ENCODE measurements around the gene PRIM2.
A peak's percentile ranks its signal among the peaks of the same experiment; 100 is the strongest.
"Not testable (repeated sequence)": the region's sequence is repeated elsewhere in the genome, so short reads cannot be mapped to it uniquely, and the experiment has no call there.

Gene PRIM2

DNA sequence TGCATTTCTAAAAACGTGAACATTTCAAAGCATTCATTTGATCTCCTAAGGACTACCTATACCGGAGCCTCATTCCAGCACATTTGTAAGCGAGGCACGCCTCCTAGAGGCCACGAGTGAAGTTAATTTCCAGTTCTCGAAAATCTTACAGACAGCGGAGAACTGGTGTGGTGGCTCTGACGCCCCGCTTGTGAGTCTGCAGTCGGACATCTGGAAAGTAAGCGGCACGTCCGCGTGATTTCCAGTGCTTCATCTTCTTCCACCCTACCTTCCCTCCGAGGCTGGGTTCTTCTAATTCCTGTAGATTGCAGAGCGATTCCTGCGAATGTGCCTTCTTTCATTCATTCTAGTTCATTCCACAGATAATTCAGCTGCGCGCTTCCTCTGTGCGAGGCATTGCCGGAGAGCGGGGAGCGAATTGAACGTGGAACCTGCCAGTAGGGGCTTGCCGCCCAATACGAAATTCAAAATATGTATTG lies 810 bp upstream of the PRIM2 start:
- no peak for TF ChIP-seq ZFX (IDR thresholded peaks at IDR 0.05; ENCODE audit: borderline replicate concordance)
- TF ChIP-seq, protein P1, sequence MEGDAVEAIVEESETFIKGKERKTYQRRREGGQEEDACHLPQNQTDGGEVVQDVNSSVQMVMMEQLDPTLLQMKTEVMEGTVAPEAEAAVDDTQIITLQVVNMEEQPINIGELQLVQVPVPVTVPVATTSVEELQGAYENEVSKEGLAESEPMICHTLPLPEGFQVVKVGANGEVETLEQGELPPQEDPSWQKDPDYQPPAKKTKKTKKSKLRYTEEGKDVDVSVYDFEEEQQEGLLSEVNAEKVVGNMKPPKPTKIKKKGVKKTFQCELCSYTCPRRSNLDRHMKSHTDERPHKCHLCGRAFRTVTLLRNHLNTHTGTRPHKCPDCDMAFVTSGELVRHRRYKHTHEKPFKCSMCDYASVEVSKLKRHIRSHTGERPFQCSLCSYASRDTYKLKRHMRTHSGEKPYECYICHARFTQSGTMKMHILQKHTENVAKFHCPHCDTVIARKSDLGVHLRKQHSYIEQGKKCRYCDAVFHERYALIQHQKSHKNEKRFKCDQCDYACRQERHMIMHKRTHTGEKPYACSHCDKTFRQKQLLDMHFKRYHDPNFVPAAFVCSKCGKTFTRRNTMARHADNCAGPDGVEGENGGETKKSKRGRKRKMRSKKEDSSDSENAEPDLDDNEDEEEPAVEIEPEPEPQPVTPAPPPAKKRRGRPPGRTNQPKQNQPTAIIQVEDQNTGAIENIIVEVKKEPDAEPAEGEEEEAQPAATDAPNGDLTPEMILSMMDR (IDR thresholded peaks at IDR 0.05), result peak; percentile 84
- peak overlapping the region; percentile 74 for H3K27ac ChIP-seq

DNA sequence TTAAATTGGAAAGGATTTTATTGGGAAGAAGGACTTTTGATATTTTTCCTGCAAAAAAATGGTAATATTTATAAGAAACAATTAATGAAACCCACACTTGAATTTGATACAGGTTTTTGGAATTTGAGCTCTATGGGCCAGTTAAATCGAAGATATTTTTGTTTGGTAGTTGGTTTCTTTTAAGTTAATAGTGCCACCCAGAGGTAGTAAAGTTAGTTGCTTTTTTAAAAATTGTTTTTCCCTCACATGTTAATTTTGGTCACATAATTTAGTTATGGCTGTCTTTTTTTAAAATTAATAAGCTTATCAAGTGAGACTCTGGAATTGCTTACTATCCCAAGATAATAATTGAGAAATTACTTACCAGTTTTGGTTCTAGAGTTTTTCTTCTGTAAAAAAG lies 7.1 kb downstream of the PRIM2 start:
- TF ChIP-seq, protein P1 (IDR thresholded peaks at IDR 0.05), result peak; percentile 61
- TF ChIP-seq ZFX (IDR thresholded peaks at IDR 0.05; ENCODE audit: borderline replicate concordance), result no peak

DNA sequence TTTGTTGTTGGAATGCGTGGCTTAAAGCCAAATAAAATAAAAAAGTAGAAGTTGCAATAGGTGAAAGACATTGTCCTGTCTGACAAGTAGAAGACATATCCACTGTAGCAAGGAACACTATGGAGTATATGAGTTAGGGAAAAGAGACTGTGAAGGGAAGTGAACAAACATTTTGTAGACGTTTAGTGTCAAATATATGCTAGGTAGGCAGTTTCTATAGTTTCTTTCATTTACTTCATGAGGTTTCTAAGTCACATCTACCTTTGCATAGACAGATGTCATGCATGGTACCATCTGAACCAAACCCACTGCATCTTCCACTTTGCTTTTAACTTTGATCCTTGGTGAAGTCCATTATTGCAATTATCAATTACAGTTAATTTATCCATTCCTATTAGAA lies 9.9 kb downstream of the PRIM2 start:
- H3K27ac ChIP-seq, result no peak overlapping the region
- no peak for TF ChIP-seq ZFX (IDR thresholded peaks at IDR 0.05; ENCODE audit: borderline replicate concordance)
- TF ChIP-seq, protein P1 (IDR thresholded peaks at IDR 0.05), result no peak

More for the DNA sequence above, 7.1 kb downstream of the PRIM2 start:
- H3K27ac ChIP-seq, result no peak overlapping the region

DNA sequence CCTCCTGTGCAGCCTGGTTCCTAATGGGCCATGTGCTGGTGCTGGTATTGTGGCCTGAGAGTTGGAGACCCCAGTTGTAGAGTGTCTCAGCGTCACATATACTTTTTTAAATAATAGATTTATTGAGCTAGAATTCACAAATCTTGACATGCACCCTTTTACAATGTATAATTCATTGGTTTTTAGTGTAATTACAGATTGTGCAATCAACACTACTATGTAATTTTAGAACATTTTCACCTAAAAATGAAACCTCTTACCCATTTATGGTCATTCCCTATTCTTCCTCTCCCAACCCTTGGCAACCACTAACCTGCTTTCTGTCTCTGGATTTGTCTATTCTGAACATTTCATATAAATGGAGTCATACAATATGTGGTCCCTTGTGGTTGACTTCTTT lies 10.6 kb downstream of the PRIM2 start:
- TF ChIP-seq, protein P1 (IDR thresholded peaks at IDR 0.05), result no peak
- no peak for TF ChIP-seq ZFX (IDR thresholded peaks at IDR 0.05; ENCODE audit: borderline replicate concordance)
- H3K27ac ChIP-seq, result no peak overlapping the region

DNA sequence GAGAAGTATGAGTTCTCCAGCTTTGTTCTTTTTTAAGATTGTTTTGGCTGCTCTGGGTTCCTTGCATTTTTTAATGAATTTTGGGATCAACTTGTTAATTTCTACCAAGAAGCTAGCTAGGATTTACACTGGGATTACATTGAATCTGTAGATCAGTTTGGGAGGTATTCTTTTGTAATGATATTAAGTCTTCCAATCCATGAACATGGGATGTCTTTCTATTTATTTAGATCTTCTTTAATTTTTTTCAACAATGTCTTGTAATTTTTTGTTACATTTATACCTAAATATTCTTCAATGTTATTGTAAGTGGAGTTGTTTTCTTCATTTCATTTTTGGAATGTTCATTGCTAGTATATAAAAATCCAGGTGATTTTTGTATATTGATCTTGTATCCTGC lies 12.5 kb downstream of the PRIM2 start:
- TF ChIP-seq, protein P1 (IDR thresholded peaks at IDR 0.05), result no peak
- no peak for TF ChIP-seq ZFX (IDR thresholded peaks at IDR 0.05; ENCODE audit: borderline replicate concordance)
- H3K27ac ChIP-seq, result no peak overlapping the region

DNA sequence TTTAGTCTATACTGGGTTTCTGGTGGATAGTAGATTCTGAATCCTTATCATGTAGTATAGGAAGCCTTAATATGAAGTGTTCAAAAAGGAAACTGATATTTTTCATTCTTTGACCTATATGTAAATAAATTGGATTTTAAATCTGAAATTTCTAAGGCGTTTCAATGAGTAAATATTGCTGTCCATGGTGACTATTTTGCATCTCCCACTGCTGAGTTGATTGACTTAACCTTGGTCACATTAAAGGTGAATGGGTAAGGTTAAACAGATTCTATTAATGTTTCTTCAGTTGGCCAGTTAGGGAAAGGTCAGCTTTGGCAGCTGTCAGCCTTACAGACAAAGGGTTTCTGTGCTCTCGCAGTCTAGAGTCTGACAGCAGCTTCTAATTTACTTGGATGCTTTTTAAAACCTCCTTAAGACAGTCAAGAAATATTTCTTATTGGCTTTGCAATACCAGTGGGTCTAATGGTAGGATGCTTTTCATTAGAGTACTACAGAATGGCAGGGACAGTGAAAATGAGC lies 24.8 kb downstream of the PRIM2 start:
- no peak overlapping the region for H3K27ac ChIP-seq
- no peak for TF ChIP-seq ZFX (IDR thresholded peaks at IDR 0.05; ENCODE audit: borderline replicate concordance)
- TF ChIP-seq, protein P1 (IDR thresholded peaks at IDR 0.05), result no peak

DNA sequence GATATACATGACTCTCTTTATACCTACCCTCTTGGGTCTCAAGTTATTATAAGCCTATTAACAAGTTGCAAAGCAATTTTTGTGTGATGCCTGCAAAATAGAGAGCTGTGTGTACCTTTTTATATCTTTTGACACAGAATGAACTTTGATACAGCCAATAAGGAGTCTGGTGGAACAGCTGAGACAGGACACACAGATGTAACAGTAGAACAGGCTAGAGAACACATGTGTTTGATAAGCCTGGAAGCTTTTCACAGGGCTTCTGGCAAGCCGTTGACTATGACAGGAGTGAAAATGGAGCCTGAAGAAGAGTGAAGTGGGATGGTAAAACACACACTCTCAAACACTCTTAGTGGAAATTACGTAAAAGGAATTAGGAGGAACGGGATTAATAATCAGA lies 25.9 kb downstream of the PRIM2 start:
- not testable (repeated sequence) for H3K27ac ChIP-seq

DNA sequence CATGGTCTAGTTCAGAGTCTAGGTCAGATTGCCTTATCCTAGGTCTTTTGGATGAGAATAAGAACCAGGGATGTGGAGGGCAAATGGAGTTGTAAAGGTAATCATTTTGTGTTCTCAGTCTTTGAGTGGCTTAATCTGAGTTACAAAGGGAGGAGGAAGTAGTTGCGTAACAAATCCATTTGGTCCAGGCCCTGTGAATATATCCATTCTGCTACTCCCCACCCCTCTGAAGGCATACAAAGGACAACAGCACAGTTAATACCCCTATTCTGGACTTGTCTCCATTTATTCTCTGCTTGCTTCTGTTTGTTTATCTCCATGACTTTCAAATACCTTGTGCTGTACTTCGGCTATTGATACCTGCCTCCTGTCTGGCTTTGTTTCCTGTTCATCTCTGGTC lies 29.3 kb downstream of the PRIM2 start:
- H3K27ac ChIP-seq, result not testable (repeated sequence)

DNA sequence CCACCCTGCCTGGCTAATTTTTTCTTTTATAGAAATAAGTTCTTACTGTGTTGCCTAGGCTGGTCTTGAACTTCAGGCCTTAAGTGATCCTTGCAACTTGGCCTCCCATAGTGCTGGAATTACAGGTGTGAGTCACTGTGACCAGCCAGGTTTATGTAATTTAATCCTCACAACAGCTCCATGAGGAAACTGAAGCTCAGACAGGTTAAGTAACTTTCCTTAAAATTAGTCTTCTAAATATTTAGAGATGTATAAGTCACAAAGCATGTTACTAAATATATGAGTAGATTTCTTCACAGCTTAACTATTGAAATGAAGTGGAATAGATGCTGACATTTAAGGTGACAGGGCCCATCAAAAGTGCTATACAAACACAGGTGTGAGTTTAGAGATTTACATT lies 30.2 kb downstream of the PRIM2 start:
- not testable (repeated sequence) for H3K27ac ChIP-seq

DNA sequence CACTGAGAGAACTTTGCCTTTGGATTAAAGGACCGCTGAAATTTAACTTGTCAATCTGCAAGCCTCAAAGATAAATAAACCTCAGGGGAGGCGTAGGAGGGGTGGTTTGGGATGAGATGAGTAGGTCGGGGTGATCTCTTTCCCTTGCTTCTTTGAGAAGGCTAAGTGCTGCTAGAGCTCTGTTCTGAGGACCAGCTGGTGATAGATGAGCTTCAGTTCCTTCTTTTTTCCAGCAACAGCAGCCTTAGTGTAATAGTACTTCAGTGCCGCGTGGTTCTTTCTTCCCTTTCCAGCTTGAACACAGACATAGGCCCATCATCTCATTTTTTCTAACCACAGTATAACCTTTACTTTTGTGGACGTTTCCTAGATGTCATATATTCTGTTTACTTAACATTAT lies 33.0 kb downstream of the PRIM2 start:
- not testable (repeated sequence) for H3K27ac ChIP-seq

DNA sequence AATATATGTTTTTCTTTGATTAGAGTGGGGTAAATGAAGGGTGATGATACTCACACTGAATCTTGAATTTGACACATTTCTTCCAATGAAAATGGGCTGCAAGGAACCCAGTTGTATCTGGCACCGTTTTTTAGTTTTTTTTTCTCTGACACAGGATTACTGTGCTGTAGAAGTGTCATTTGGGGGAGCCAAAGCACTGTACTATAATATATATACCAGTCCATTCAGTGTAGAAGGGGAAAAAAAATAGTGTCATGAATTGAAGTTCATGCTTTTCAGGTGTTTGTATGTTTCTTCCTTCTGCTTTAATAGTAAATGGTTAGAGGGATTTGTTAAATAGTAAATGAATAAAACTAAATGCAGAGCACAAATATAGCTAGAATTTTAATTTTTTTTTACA lies 35.2 kb downstream of the PRIM2 start:
- not testable (repeated sequence) for H3K27ac ChIP-seq

DNA sequence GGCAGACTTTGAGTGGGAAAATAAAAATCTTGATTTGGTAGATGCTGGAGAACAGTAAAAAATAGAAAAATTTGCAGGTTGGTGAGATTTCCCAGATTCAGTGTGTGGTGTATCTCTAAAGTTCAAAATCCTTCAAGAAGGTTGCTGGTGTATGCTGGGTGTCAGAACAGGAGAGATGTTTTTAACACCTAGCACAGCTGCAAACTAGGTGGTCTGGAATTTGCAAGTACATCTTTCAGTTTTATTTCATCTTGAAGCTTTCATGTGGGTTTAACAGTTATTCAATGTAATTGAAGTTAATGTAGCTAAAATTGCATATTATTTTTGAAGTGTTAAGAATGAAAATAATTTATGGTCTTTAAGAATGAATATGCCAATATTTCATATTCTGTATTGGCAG lies 40.9 kb downstream of the PRIM2 start:
- not testable (repeated sequence) for H3K27ac ChIP-seq

DNA sequence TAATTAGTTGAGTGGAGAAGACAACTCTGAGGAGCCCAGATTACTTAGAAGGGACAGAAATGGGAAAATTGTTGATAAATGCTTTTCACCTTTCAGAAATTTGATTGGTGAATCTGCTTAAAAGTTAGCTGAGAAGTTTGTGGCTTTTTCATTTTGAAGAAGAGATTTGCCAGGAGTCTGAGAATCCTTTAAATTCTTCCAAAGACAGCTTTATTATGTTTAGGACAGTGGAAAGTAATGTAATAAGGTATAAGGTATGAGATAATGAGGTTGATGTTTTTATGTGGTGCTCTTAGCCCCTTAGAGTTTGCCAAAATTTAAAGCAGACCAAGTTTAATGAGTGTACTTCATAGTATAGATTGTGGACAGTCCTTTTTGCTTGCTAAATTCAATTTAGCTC lies 42.3 kb downstream of the PRIM2 start:
- H3K27ac ChIP-seq, result not testable (repeated sequence)

DNA sequence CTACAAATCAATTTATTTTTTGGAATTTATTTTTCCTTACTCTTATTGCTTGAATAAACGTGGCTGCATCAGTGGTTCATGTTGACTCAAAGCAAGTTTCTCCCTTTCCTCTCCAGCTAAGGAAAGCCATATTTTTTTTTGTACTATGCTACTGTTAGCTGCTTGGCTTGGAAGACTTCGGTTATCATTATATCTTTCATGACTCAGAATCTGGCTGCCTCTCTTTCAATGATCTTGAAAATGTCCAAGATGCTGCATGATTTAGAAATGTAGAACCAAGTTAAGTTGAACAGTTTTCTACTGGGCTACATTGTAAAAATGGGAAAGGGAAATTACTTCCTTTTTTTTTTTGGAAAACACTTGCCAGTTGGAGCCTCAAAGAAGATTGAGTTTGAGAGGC lies 44.9 kb downstream of the PRIM2 start:
- not testable (repeated sequence) for H3K27ac ChIP-seq

Measured in 22Rv1 (cell line).